HepG2 (cell line): Measurements from ENCODE around the gene RABGAP1. TPM values are rescaled to one million over a fixed set of nuclear protein-coding genes. Genes with fewer than 3 reads are reported as not detected.

ENCODE experiments used
- ATF7 ChIP-seq, 2 experiments: fragments of 450-650 bp in 1 of 2; sonication (generic) in 1 of 2; formaldehyde crosslinking in 1 of 2; IDR thresholded peaks; 2 replicates each; pipeline versions ENCODE4 v1.4.0 to v1.6.1; 2016 to 2020; ENCODE audit warnings: antibody characterized with exemption in 1 of 2, mild to moderate bottlenecking in 1 of 2, missing genetic modification reagents in 1 of 2
- CENPBD1 ChIP-seq: sonication (generic); formaldehyde crosslinking; IDR thresholded peaks from 2 replicates; pipeline ENCODE4 v1.8.0; 2022; ENCODE audit warnings: missing genetic modification reagents, low read depth, mild to moderate bottlenecking, borderline replicate concordance
- CENPT ChIP-seq: sonication (generic); formaldehyde crosslinking; IDR thresholded peaks from 2 replicates; pipeline ENCODE4 v1.8.0; 2022; ENCODE audit warnings: low read depth, mild to moderate bottlenecking, moderate library complexity, missing genetic modification reagents
- REST ChIP-seq, 2 experiments: IDR thresholded peaks; 2 replicates each; pipeline ENCODE4 v1.6.1; 2011 to 2012; ENCODE audit warnings: low read length in 2 of 2, borderline replicate concordance in 1 of 2, low read depth in 1 of 2, mild to moderate bottlenecking in 1 of 2, moderate library complexity in 1 of 2
- SIX4 ChIP-seq: sonication (generic); formaldehyde crosslinking; IDR thresholded peaks from 2 replicates; pipeline ENCODE4 v1.4.0; 2020; ENCODE audit warnings: missing genetic modification reagents
- ZNF234 ChIP-seq: sonication (generic); formaldehyde crosslinking; conservative IDR thresholded peaks from 2 replicates; pipeline ENCODE4 v1.5.1; 2020; ENCODE audit warnings: mild to moderate bottlenecking, missing genetic modification reagents
- ZNF253 ChIP-seq: sonication (generic); formaldehyde crosslinking; IDR thresholded peaks from 2 replicates; pipeline ENCODE4 v1.8.0; 2022; ENCODE audit warnings: mild to moderate bottlenecking, missing genetic modification reagents, borderline replicate concordance
- ZNF597 ChIP-seq: sonication (generic); formaldehyde crosslinking; IDR thresholded peaks from 2 replicates; pipeline ENCODE4 v1.5.0; 2020; ENCODE audit warnings: missing genetic modification reagents
- ZNF691 ChIP-seq: sonication (generic); formaldehyde crosslinking; IDR thresholded peaks from 2 replicates; pipeline ENCODE4 v1.4.0; 2020; ENCODE audit warnings: missing genetic modification reagents, low read depth, mild to moderate bottlenecking, borderline replicate concordance
- polyA plus RNA-seq, 8 experiments: library from polyadenylated mRNA; depleted of rRNA in 3 of 8; stranded (reverse) in 7 of 8; unstranded in 1 of 8; fragments of >200 nt; fragmentation: Illumina TruSeq in 4 of 8; extraction: Trizol in 4 of 8; gene quantifications; 2 replicates each; pipeline versions ENCODE4 v1.2.1 to v1.2.3, GENCODE V29; 2011 to 2016; ENCODE audit warnings: low read depth in 4 of 8, missing spikeins in 1 of 8, mixed read lengths in 1 of 8; ENCODE audit not compliant: insufficient read depth in 1 of 8
- total RNA-seq, 5 experiments: library from RNA; depleted of rRNA; stranded (reverse); fragments of >200 nt; fragmentation: Illumina TruSeq; extraction: Trizol; gene quantifications; 2 replicates each; pipeline ENCODE4 v1.2.3, GENCODE V29; 2016; ENCODE audit warnings: low read depth in 1 of 5
- TF ChIP-seq, protein P1 (sequence below): sonication (generic); formaldehyde crosslinking; IDR thresholded peaks from 2 replicates; pipeline ENCODE4 v1.4.0; 2020; ENCODE audit warnings: missing genetic modification reagents, mild to moderate bottlenecking, borderline replicate concordance
- TF ChIP-seq, protein P2 (sequence below): sonication (generic); formaldehyde crosslinking; IDR thresholded peaks from 2 replicates; pipeline ENCODE4 v1.8.1; 2023; ENCODE audit warnings: mild to moderate bottlenecking, moderate library complexity, missing genetic modification reagents
- TF ChIP-seq, protein P3 (sequence below): IDR thresholded peaks from 2 replicates; pipeline ENCODE4 v1.6.1; 2012; ENCODE audit warnings: inconsistent platforms
- TF ChIP-seq, protein P4 (sequence below): sonication (generic); formaldehyde crosslinking; conservative IDR thresholded peaks from 2 replicates; pipeline ENCODE4 v1.8.0; 2022; ENCODE audit warnings: low read depth, missing genetic modification reagents

The RABGAP1 gene
- total and polyA plus RNA-seq, 2 of the 13 experiments (the other 11 are each of a cell fraction or from before 2014, with no cell fraction given): 19.1 to 19.3 TPM

GRCh38 chr9:122904823-122905710, 35.8 kb upstream of the RABGAP1 start, which contains the start of gene RC3H2 (continued):
- TF ChIP-seq, protein P1, sequence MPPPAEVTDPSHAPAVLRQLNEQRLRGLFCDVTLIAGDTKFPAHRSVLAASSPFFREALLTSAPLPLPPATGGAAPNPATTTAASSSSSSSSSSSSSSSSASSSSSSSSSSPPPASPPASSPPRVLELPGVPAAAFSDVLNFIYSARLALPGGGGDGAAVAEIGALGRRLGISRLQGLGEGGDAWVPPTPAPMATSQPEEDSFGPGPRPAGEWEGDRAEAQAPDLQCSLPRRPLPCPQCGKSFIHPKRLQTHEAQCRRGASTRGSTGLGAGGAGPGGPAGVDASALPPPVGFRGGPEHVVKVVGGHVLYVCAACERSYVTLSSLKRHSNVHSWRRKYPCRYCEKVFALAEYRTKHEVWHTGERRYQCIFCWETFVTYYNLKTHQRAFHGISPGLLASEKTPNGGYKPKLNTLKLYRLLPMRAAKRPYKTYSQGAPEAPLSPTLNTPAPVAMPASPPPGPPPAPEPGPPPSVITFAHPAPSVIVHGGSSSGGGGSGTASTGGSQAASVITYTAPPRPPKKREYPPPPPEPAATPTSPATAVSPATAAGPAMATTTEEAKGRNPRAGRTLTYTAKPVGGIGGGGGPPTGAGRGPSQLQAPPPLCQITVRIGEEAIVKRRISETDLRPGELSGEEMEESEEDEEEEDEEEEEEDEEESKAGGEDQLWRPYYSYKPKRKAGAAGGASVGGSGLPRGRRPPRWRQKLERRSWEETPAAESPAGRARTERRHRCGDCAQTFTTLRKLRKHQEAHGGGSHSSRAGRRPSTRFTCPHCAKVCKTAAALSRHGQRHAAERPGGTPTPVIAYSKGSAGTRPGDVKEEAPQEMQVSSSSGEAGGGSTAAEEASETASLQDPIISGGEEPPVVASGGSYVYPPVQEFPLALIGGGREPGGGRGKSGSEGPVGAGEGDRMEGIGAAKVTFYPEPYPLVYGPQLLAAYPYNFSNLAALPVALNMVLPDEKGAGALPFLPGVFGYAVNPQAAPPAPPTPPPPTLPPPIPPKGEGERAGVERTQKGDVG (CRISPR knock-in tag): no peak
- peak in 1 of 2 experiments; percentile 17; a peak in 1 of 4 replicates for TF ChIP-seq REST (IDR thresholded peaks at IDR 0.05; ENCODE audit: borderline replicate concordance in 1 of 2, low read depth in 1 of 2, low read length in 2 of 2)
- peak; percentile 78; the same call in 1 of the 2 replicates for TF ChIP-seq ZNF691 (CRISPR knock-in tag)
- TF ChIP-seq CENPBD1 (CRISPR knock-in tag): no peak
- TF ChIP-seq, protein P2, sequence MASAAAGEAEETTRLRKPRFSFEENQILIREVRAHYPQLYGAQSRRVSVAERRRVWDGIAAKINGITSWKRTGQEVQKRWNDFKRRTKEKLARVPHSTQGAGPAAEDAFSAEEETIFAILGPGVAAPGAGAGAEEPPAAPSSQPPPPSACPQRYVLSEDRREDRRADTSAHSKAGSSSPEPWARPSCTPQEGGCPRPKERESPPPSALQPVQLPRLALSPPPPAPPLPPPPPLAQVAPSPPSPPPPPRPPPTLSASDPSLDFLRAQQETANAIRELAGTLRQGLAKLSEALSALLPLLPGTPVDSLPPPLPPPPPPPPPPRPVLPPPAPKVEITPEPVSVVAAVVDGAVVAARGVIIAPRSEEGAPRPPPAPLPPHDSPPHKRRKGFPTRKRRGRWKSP: peak; percentile 45; the same call in 1 of the 2 replicates
- TF ChIP-seq, protein P3, sequence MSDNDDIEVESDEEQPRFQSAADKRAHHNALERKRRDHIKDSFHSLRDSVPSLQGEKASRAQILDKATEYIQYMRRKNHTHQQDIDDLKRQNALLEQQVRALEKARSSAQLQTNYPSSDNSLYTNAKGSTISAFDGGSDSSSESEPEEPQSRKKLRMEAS: peak; percentile 63; the same call in 1 of the 2 replicates
- TF ChIP-seq ATF7 (IDR thresholded peaks at IDR 0.05): no peak
- TF ChIP-seq ATF7 (CRISPR knock-in tag; IDR thresholded peaks at IDR 0.05): no peak
- no peak for TF ChIP-seq SIX4
- TF ChIP-seq ZNF234 (CRISPR knock-in tag): no peak
- no peak for TF ChIP-seq ZNF253
- TF ChIP-seq, protein P4, sequence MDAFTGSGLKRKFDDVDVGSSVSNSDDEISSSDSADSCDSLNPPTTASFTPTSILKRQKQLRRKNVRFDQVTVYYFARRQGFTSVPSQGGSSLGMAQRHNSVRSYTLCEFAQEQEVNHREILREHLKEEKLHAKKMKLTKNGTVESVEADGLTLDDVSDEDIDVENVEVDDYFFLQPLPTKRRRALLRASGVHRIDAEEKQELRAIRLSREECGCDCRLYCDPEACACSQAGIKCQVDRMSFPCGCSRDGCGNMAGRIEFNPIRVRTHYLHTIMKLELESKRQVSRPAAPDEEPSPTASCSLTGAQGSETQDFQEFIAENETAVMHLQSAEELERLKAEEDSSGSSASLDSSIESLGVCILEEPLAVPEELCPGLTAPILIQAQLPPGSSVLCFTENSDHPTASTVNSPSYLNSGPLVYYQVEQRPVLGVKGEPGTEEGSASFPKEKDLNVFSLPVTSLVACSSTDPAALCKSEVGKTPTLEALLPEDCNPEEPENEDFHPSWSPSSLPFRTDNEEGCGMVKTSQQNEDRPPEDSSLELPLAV (CRISPR knock-in tag): no peak
- TF ChIP-seq ZNF597: no peak
- TF ChIP-seq CENPT (CRISPR knock-in tag): no peak
